ENCODE data around the gene AXL. TPM values are rescaled to one million over a fixed set of nuclear protein-coding genes. Genes with fewer than 3 reads are reported as not detected.
A peak's percentile ranks its signal among the peaks of the same experiment; 100 is the strongest.

Gene AXL
- total and polyA plus RNA-seq, 9 of the 15 experiments (the other 6 are each of a cell fraction or from before 2014, with no cell fraction given) = 0.80 to 6.6 (median 1.6) TPM

GRCh38 chr19:41225238-41226052 lies 6.4 kb downstream of the AXL start (continued):
- TF ChIP-seq PPARD (CRISPR knock-in tag; IDR thresholded peaks at IDR 0.05) (no peak), ZBTB17 (CRISPR knock-in tag; IDR thresholded peaks at IDR 0.05) (no peak), ETV6 (IDR thresholded peaks at IDR 0.05; ENCODE audit: borderline replicate concordance in 1 of 2, low read depth in 2 of 2, low read length in 1 of 2) (0 out of 4 replicates have a peak, but pooled peaks of 1 of the 2 experiments have one; percentile 8), ETV6 (CRISPR knock-in tag; IDR thresholded peaks at IDR 0.05; ENCODE audit: borderline replicate concordance) (no peak), ARID2 (IDR thresholded peaks at IDR 0.05) (no peak), NKRF (IDR thresholded peaks at IDR 0.05; ENCODE audit: borderline replicate concordance) (0 out of 2 replicates have a peak, but pooled peaks have one; percentile 49), SLC30A9 (CRISPR knock-in tag; IDR thresholded peaks at IDR 0.05) (no peak), BMI1 (IDR thresholded peaks at IDR 0.05; ENCODE audit: low read length) (no peak), ZNF592 (IDR thresholded peaks at IDR 0.05) (peak; percentile 41), ZNF408 (CRISPR knock-in tag; IDR thresholded peaks at IDR 0.05; ENCODE audit: low read depth) (no peak), CBX2 (IDR thresholded peaks at IDR 0.05; ENCODE audit: insufficient read depth, low read length, poor library complexity, severe bottlenecking) (no peak), ZNF3 (CRISPR knock-in tag; IDR thresholded peaks at IDR 0.05) (no peak), RFX7 (CRISPR knock-in tag; IDR thresholded peaks at IDR 0.05) (no peak), FOSL1 (tag; conservative IDR thresholded peaks at IDR 0.05) (no peak), CHD2 (IDR thresholded peaks at IDR 0.05; ENCODE audit: low read depth, low read length) (no peak), GABPA (tag; conservative IDR thresholded peaks at IDR 0.05; ENCODE audit: low read depth) (no peak), HCFC1 (IDR thresholded peaks at IDR 0.05; ENCODE audit: low read depth, low read length) (no peak), POLR2A (conservative IDR thresholded peaks at IDR 0.05) (no peak)
- TF ChIP-seq, protein P1, sequence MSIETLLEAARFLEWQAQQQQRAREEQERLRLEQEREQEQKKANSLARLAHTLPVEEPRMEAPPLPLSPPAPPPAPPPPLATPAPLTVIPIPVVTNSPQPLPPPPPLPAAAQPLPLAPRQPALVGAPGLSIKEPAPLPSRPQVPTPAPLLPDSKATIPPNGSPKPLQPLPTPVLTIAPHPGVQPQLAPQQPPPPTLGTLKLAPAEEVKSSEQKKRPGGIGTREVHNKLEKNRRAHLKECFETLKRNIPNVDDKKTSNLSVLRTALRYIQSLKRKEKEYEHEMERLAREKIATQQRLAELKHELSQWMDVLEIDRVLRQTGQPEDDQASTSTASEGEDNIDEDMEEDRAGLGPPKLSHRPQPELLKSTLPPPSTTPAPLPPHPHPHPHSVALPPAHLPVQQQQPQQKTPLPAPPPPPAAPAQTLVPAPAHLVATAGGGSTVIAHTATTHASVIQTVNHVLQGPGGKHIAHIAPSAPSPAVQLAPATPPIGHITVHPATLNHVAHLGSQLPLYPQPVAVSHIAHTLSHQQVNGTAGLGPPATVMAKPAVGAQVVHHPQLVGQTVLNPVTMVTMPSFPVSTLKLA (conservative IDR thresholded peaks at IDR 0.05) = peak in 1 of 2 experiments; percentile 66; a peak in 1 of 4 replicates
- TF ChIP-seq, protein P2, sequence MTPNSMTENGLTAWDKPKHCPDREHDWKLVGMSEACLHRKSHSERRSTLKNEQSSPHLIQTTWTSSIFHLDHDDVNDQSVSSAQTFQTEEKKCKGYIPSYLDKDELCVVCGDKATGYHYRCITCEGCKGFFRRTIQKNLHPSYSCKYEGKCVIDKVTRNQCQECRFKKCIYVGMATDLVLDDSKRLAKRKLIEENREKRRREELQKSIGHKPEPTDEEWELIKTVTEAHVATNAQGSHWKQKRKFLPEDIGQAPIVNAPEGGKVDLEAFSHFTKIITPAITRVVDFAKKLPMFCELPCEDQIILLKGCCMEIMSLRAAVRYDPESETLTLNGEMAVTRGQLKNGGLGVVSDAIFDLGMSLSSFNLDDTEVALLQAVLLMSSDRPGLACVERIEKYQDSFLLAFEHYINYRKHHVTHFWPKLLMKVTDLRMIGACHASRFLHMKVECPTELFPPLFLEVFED (CRISPR knock-in tag; conservative IDR thresholded peaks at IDR 0.05) = peak; percentile 83; the same call in 1 of the 2 replicates
